Measurements from ENCODE around the gene DNMT3A.
"Not testable (repeated sequence)": the region's sequence is repeated elsewhere in the genome, so short reads cannot be mapped to it uniquely, and the experiment has no call there.

The DNMT3A gene

GRCh38 chr2:25280051-25280687 is 61.6 kb downstream of the DNMT3A start:
- no peak for DNase-seq

DNA sequence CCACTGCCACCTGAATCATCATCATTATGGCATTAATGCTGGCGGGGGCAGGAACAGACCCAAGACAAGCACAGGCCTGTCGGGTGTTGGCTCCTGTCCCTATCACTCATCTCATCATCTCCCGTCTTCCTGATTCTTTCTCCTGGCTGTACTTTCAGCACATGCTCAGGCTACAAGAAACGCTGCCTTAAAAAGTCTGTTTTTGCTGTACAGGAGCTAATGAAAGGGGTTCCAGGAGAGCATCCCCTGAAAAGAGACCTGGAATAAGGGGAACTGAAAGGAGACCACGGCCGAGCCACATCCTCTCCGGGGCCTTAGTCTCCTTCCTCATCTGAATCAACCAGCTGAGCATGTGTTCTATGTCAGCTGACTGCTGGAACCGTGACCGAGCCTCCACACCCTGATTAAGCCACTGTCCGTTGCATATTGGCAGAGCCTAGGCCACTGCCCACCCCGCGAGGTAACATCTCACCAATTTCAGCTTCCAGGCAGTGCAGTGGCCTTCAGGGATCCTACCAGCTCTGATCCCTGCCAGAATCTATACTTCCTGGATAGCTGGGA is 62.6 kb downstream of the DNMT3A start:
- DNase-seq: no peak

- peak; percentile 79 for DNase-seq
These were observed 64.9 kb downstream of the DNMT3A start for GRCh38 chr2:25276569-25277465.

- no peak for DNase-seq
These were observed 66.2 kb downstream of the DNMT3A start for GRCh38 chr2:25275575-25275965.

GRCh38 chr2:25274868-25275574 is 66.7 kb downstream of the DNMT3A start:
- DNase-seq: peak; percentile 64

GRCh38 chr2:25273985-25274535 is 67.7 kb downstream of the DNMT3A start:
- DNase-seq: no peak

DNA sequence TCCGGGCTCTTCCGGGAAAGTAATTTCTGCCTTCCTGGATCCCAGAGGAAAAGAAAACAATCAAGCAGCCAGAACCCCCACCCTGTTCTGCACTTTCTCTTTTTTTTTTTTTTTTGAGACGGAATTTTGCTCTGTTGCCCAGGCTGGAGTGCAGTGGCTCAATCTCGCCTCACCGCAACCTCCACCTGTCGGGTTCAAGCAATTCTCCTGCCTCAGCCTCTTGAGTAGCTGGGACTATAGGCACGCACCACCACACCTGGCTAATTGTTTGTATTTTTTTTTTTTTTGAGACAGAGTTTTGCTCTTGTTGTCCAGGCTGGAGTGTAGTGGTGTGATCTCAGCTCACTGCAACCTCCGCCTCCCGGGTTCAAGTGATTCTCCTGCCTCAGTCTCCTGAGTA is 69.0 kb downstream of the DNMT3A start:
- DNase-seq: not testable (repeated sequence)

DNA sequence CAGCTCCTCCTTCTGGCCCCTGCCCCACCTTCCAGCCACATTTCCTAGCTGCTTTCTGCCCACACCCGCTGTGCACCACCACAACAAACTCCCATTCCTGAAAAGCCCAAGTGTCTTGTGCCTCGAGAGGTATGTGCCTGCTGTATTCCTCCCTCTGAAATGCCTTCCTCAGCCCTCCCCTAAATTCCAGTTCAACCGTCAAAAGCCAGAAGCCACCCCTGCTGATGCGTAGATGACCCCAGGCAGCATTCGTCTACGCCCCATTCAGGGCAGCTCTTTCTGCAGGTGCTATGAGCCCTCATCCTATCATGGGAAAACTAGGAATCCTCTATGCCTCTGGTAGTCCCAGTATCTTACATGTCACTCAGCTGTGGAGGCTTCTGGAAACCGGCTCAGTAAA is 71.7 kb downstream of the DNMT3A start:
- DNase-seq: no peak

GRCh38 chr2:25269233-25269632 is 72.5 kb downstream of the DNMT3A start:
- no peak for DNase-seq

DNA sequence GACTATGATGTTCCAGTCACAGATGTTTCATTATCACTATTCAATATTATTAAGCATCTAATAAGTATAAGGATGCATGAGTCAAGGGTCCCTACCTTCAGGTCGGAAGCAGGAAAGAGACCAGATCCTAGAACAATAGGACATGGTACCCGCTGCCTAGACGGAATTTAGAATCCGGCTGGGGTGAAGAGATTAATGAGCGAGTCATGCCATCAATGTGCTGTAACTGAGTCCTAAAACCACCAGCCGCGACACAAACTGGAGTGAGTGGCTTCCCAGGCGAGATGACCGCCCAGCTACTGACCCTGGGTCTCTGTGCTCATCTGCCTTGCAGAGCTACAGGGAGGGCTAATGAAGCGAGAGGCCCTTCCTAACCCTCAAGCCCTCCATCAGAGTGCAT is 73.6 kb downstream of the DNMT3A start:
- DNase-seq: no peak

DNA sequence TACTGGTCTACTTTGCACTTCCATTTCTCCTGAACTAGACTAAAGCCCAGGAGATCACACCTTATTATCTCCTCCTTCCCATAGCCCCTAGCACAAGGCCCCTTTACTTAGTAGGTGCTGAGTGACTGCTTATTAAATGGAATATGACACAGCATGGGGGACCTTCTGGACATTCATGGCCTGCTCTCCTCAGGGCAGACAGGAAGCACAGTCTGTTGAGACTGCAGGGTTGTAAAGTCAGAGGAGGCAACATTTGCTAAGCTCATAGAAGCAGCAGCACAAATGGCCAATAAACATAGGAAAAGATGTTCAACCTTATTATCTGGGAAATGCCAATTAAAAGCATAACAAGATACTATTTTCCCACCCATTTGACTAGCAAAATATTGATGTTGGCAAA is 75.3 kb downstream of the DNMT3A start:
- no peak for DNase-seq

- DNase-seq: no peak
These were observed 75.9 kb downstream of the DNMT3A start for GRCh38 chr2:25265802-25266201.

GRCh38 chr2:25265001-25265400 is 76.7 kb downstream of the DNMT3A start:
- DNase-seq: no peak

GRCh38 chr2:25262288-25262687 is 79.4 kb downstream of the DNMT3A start:
- no peak for DNase-seq

DNA sequence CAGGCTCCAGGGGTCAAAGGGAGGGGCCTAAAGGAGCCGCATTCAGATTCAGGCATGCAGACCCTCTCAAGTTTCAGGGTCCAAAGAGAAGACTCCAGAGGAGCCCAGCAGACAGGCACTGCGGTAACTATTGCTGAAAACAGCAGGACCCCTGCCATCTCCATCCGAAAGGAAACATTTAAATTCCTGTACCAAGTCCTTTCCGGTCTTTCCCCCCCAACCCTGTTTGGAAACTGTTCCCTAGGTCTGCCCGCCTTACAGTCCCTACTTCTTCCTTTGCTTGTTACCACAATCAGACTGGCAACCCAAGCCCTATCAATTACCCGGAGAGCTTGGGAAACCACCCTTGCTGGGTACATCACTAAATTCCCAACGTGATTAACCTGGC is 82.0 kb downstream of the DNMT3A start:
- DNase-seq: no peak

DNA sequence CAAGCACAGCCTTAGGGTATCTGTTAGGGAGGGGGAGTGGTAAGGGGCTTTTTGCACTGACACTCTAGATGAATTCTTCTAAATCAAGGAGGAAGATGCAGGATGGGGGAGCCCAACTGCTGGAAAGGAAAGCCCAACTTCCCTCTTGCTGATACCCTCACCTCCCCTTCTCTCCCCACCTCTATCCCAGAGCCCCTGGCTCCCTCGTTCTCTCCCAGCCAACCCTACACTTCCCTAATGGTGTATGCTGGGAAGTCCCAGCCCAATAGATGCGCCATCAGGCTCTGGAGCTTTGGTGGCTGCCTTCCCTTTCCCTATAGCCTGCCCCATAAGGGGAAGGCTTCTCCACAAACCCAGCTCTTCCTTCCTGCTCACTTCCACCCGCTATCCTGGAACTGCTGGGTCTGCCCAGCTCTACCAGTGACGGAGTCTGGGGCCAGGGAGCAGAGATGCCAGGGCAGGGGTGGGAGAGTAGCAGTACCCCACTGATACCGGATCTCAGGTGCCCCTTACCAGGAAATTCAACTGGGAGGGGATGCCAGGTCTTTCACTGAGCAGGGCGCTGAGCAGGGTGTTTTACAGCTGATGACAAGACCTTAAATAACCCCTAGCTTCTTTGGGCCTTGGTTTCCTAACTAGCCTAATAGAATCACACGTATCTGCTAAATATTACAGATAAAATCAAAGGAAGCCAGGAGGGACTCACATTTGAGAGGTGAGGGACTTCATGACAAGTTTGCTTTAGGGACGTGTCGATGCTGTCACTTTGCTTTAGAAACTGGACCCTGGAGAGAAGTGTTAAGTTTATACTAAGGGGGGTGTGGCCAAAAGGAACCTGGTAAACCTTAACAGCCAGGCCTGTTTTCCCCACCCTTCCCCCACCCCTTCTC is 82.6 kb downstream of the DNMT3A start:
- DNase-seq: no peak

DNA sequence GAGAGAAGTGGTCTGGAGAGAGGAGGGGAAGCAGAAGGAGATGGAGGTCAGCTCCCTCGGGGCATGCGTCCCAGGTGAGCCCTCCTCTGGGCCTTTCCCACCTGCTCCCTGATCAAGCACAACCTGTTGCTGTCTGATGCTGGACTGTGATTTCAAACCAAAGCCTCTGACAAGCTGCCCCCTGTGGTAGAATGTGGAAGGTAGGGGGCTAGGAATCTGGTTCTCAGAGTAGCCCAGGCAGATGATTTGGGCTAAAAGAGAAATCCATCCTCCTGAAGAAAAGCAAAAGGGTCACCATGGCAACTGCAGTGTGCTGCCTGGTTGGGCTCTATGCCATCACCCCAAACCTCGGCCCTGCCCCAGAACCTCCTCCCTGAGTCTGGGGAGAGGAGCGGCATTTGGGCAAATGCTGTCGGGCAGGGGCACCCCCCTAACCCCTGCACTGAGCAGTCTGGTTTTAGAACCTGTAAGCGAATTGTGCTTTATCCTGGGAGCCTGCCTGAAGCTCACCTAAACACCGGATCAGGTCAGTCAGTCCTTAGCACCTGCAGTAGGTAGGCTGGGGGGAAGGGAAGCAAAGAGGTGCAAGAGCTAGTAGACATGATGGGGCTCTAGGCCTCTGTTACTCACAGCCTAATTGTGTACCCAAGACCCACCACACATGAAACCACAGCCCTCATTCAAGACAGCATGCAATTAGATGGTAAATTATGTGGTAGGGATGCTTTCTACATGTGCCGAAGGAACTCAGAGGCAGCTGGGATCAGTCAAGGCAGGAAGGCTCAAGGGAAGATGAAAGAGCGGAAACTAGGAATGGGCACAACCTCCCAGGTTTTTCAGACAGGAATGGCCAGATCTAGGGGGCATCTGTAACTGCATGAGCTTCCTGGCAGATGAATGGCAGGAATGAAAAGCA is 83.5 kb downstream of the DNMT3A start:
- no peak for DNase-seq

- DNase-seq: peak; percentile 51
These were observed 84.6 kb downstream of the DNMT3A start for GRCh38 chr2:25257032-25257552.

DNA sequence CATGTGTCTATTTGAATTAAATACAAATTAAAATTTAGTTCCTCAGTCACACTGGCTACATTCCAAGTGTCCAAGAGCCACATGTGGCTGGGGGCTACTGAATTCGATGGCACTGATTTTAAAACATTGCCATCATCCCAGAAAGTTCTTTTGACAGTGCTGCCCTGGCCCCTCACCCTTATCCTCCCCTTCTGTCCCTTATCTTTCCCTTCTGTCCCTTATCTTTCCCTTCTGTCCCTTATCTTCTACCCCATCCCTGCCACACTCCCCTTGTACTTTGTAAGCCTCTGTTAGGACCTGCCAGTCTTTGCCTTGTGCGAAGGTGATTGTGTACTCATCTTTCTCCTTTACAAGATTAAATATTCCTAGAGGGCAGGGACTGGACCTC is 85.2 kb downstream of the DNMT3A start:
- DNase-seq: no peak

GRCh38 chr2:25255745-25256487 is 85.8 kb downstream of the DNMT3A start:
- no peak for DNase-seq
